Ishikawa (cell line): ENCODE measurements around the gene ATF3.

Experiments
- CREB1 ChIP-seq: IDR thresholded peaks from 2 replicates; pipeline ENCODE4 v1.6.1; 2012; ENCODE audit warnings: low read depth
- MAX ChIP-seq: IDR thresholded peaks from 2 replicates; pipeline ENCODE4 v1.6.1; 2012
- NFIC ChIP-seq: IDR thresholded peaks from 2 replicates; pipeline ENCODE4 v1.6.1; 2012
- TCF12 ChIP-seq: IDR thresholded peaks from 2 replicates; pipeline ENCODE4 v1.6.1; 2012; ENCODE audit warnings: low read depth
- ZBTB7A ChIP-seq: IDR thresholded peaks from 2 replicates; pipeline ENCODE4 v1.6.1; 2012; ENCODE audit warnings: low read depth
- TF ChIP-seq, protein P1 (sequence below): IDR thresholded peaks from 2 replicates; pipeline ENCODE4 v1.6.1; 2012

DNA sequence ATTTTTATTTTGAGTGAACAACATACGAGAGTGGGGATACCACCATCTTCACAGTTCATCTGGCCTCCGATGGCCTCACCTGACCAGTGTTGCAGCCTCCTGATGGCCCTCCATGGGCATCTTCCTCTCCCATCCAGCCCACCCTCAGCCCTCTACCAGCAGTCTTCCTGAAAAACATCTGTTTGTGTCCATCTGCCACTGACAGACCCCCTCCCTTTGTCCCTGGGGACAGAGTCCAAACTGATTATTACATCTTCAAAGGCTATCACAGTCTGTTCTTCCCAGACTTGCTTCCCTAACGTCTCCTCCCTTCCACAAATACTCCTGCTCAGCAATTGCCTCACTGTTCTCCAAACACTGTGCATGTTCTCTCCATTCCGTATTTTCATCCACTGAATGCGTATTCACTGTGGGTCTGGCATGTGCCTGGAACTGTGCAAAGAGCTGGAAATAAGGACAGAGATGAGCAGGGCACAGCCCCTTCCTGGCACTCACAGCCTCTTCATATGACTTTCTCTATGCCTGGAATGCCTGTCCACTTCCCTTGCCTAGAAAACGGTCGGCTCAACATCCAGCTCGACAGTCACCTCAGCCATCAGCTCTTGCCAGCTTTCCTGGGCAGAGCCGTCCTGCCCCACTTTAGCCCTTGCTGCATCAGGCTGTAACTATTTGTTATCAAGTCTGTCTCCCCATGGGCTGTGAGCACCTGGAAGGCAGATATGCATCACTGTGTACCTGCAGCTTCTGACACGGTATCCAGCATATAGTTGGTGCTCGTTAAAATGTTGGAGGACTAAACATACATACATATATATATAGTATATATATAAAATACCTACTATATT, 8.3 kb upstream of the ATF3 start:
- no peak for TF ChIP-seq MAX
- TF ChIP-seq TCF12, result no peak
- no peak for TF ChIP-seq NFIC
- TF ChIP-seq, protein P1, sequence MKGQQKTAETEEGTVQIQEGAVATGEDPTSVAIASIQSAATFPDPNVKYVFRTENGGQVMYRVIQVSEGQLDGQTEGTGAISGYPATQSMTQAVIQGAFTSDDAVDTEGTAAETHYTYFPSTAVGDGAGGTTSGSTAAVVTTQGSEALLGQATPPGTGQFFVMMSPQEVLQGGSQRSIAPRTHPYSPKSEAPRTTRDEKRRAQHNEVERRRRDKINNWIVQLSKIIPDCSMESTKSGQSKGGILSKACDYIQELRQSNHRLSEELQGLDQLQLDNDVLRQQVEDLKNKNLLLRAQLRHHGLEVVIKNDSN, result no peak
- no peak for TF ChIP-seq ZBTB7A
- no peak for TF ChIP-seq CREB1
